Muscle layer of colon (tissue), 2 donors: Measurements from ENCODE around the gene RABAC1.

ENCODE experiments used
- H3K27ac ChIP-seq: one replicate; pipeline ENCODE4 v1.7.0; 2013; ENCODE audit warnings: low read depth, mild to moderate bottlenecking, low read length, moderate library complexity
- H3K27me3 ChIP-seq, 2 donors: one replicate each; pipeline ENCODE4 v1.7.0; 2013; ENCODE audit warnings: low read length in 2 of 2, mild to moderate bottlenecking in 2 of 2; ENCODE audit not compliant: insufficient read depth in 2 of 2, control insufficient read depth in 1 of 2
- H3K36me3 ChIP-seq: one replicate; pipeline ENCODE4 v1.7.0; 2013; ENCODE audit warnings: mild to moderate bottlenecking, low read length; ENCODE audit not compliant: insufficient read depth
- H3K4me1 ChIP-seq: one replicate; pipeline ENCODE4 v1.7.0; 2013; ENCODE audit warnings: mild to moderate bottlenecking, low read length; ENCODE audit not compliant: insufficient read depth
- H3K4me3 ChIP-seq, 2 donors: one replicate each; pipeline ENCODE4 v1.7.0; 2013; ENCODE audit warnings: low read length in 2 of 2, low read depth in 1 of 2, mild to moderate bottlenecking in 1 of 2, moderate library complexity in 1 of 2
- H3K9ac ChIP-seq: one replicate; pipeline ENCODE4 v1.7.0; 2013; ENCODE audit warnings: low read length
- H3K9me3 ChIP-seq: one replicate; pipeline ENCODE4 v1.7.0; 2013; ENCODE audit warnings: mild to moderate bottlenecking, low read length
- donor health status: abdominal sarcoma.
- donor health status: Adenocarcinoma of cecum.

Gene RABAC1

GRCh38 chr19:41958367-41959055 lies 610 bp downstream of the RABAC1 start:
- Histone ChIP-seq H3K4me1 (peaks cover 12% of the 10 kb centered on the region), H3K4me3 (peak overlapping the region; percentile 55 to 86), H3K27me3 (no peaks in the 10 kb centered on the region), H3K9me3 (no peaks in the 10 kb centered on the region), H3K36me3 (peaks cover 5% of the 10 kb centered on the region), H3K9ac (peak overlapping the region; percentile 16), H3K27ac (peak overlapping the region; percentile 86)

GRCh38 chr19:41957838-41958366 lies 1.2 kb downstream of the RABAC1 start:
- peak overlapping the region; percentile 16 for H3K9ac ChIP-seq
- no peaks in the 10 kb centered on the region for H3K9me3 ChIP-seq
- peaks cover 12% of the 10 kb centered on the region for H3K4me1 ChIP-seq
- H3K27me3 ChIP-seq, result no peaks in the 10 kb centered on the region
- peak overlapping the region; percentile 86 for H3K27ac ChIP-seq
- H3K4me3 ChIP-seq, result peak overlapping the region; percentile 55 to 86
- peaks cover 5% of the 10 kb centered on the region for H3K36me3 ChIP-seq

- Histone ChIP-seq H3K4me1 (peaks cover 12% of the 10 kb centered on the region), H3K9ac (no peak overlapping the region), H3K4me3 (no peak overlapping the region), H3K27ac (no peak overlapping the region), H3K27me3 (no peaks in the 10 kb centered on the region), H3K9me3 (no peaks in the 10 kb centered on the region), H3K36me3 (peaks cover 5% of the 10 kb centered on the region)
Observed at GRCh38 chr19:41957161-41957837, 1.8 kb downstream of the RABAC1 start.

- Histone ChIP-seq H3K36me3 (peaks cover 5% of the 10 kb centered on the region), H3K4me3 (no peak overlapping the region), H3K27me3 (no peaks in the 10 kb centered on the region), H3K9ac (no peak overlapping the region), H3K27ac (no peak overlapping the region), H3K4me1 (peaks cover 12% of the 10 kb centered on the region), H3K9me3 (no peaks in the 10 kb centered on the region)
Observed at GRCh38 chr19:41956621-41957020, 2.5 kb downstream of the RABAC1 start.

GRCh38 chr19:41955521-41955920 lies 3.6 kb downstream of the RABAC1 start:
- Histone ChIP-seq H3K27ac (no peak overlapping the region), H3K9ac (no peak overlapping the region), H3K27me3 (no peaks in the 10 kb centered on the region), H3K4me1 (peaks cover 12% of the 10 kb centered on the region), H3K4me3 (no peak overlapping the region), H3K36me3 (peaks cover 5% of the 10 kb centered on the region), H3K9me3 (no peaks in the 10 kb centered on the region)

- H3K27me3 ChIP-seq, result no peaks in the 10 kb centered on the region
- no peak overlapping the region for H3K27ac ChIP-seq
- no peak overlapping the region for H3K9ac ChIP-seq
- no peaks in the 10 kb centered on the region for H3K9me3 ChIP-seq
- H3K36me3 ChIP-seq, result peaks cover 5% of the 10 kb centered on the region
- H3K4me1 ChIP-seq, result no peaks in the 10 kb centered on the region
- no peak overlapping the region for H3K4me3 ChIP-seq
Observed at GRCh38 chr19:41951686-41952172, 7.4 kb downstream of the RABAC1 start.

- Histone ChIP-seq H3K36me3 (no peaks in the 10 kb centered on the region), H3K4me3 (no peak overlapping the region), H3K9ac (no peak overlapping the region), H3K27me3 (peaks cover 5 to 8% of the 10 kb centered on the region in 2 donors), H3K9me3 (no peaks in the 10 kb centered on the region), H3K27ac (no peak overlapping the region), H3K4me1 (no peaks in the 10 kb centered on the region)
Observed at GRCh38 chr19:41947091-41947490, 12.0 kb downstream of the RABAC1 start.

- Histone ChIP-seq H3K9ac (no peak overlapping the region), H3K27me3 (peaks cover 16 to 25% of the 10 kb centered on the region in 2 donors), H3K4me3 (no peak overlapping the region), H3K9me3 (no peaks in the 10 kb centered on the region), H3K27ac (no peak overlapping the region), H3K36me3 (no peaks in the 10 kb centered on the region), H3K4me1 (peaks cover 5% of the 10 kb centered on the region)
Observed at GRCh38 chr19:41945135-41945766, 13.9 kb downstream of the RABAC1 start.

- Histone ChIP-seq H3K27me3 (peaks cover 16 to 32% of the 10 kb centered on the region in 2 donors), H3K36me3 (no peaks in the 10 kb centered on the region), H3K9ac (no peak overlapping the region), H3K9me3 (no peaks in the 10 kb centered on the region), H3K27ac (no peak overlapping the region), H3K4me1 (peaks cover 5% of the 10 kb centered on the region), H3K4me3 (no peak overlapping the region)
Observed at GRCh38 chr19:41944336-41944735, 14.8 kb downstream of the RABAC1 start.

GRCh38 chr19:41941410-41942202 lies 17.5 kb downstream of the RABAC1 start:
- no peak overlapping the region for H3K4me3 ChIP-seq

More at GRCh38 chr19:41941410-41942202, 17.5 kb downstream of the RABAC1 start:
- H3K27ac ChIP-seq, result no peak overlapping the region
- peaks cover 16 to 44% of the 10 kb centered on the region in 2 donors for H3K27me3 ChIP-seq
- H3K9ac ChIP-seq, result no peak overlapping the region
- H3K4me1 ChIP-seq, result peaks cover 5% of the 10 kb centered on the region
- no peaks in the 10 kb centered on the region for H3K9me3 ChIP-seq
- no peaks in the 10 kb centered on the region for H3K36me3 ChIP-seq
